ENCODE data around the gene ZNF513.

GRCh38 chr2:27379836-27380625, 503 bp downstream of the ZNF513 start:
- TF ChIP-seq CTCF (IDR thresholded peaks at IDR 0.05) (no peak), POLR2A (IDR thresholded peaks at IDR 0.05) (peak in 1 of 2 donors; percentile 17)
